Natural killer cell (primary cell): ENCODE measurements around the gene PCID2. TPM values are rescaled to one million over a fixed set of nuclear protein-coding genes. Genes with fewer than 3 reads are reported as not detected.

Experiments used
- ATAC-seq, 3 donors: fragments of 150-1000 bp in 2 of 3; fragments of 200-7000 bp in 1 of 3; cut with Tn5 transposase; 1 replicate in 1 of 3; 2 replicates in 2 of 3; pipeline ENCODE4 v1.10.0; 2021; ENCODE audit warnings: mild to moderate bottlenecking in 2 of 3, moderate library complexity in 2 of 3
- DNase-seq, 2 donors: peaks; one replicate each; pipeline versions ENCODE4 v3.0.0 to v3.0.0-alpha.2; 2013 to 2021; ENCODE audit warnings: mixed read lengths in 1 of 2
- H3K27ac ChIP-seq: one replicate; pipeline ENCODE4 v1.5.1; 2013; ENCODE audit warnings: mild to moderate bottlenecking, low read length
- H3K27me3 ChIP-seq: one replicate; pipeline ENCODE4 v1.6.1; 2013; ENCODE audit warnings: low read length; ENCODE audit not compliant: control insufficient read depth, insufficient read depth
- H3K36me3 ChIP-seq: one replicate; pipeline ENCODE4 v1.6.1; 2013; ENCODE audit warnings: low read length; ENCODE audit not compliant: control insufficient read depth, insufficient read depth
- H3K4me1 ChIP-seq: one replicate; pipeline ENCODE4 v1.6.1; 2013; ENCODE audit warnings: low read length; ENCODE audit not compliant: control insufficient read depth, insufficient read depth
- H3K4me3 ChIP-seq: one replicate; pipeline ENCODE4 v1.5.1; 2013; ENCODE audit warnings: low read length
- H3K9me3 ChIP-seq: one replicate; pipeline ENCODE4 v1.6.1; 2013; ENCODE audit warnings: low read length; ENCODE audit not compliant: control insufficient read depth, insufficient read depth
- H3K27ac Mint-ChIP-seq, 2 donors: one replicate each; pipeline ENCODE4 v1.8.0; 2022; ENCODE audit warnings: mild to moderate bottlenecking in 2 of 2, mixed read lengths in 2 of 2, moderate library complexity in 1 of 2
- H3K27me3 Mint-ChIP-seq, 2 donors: one replicate each; pipeline ENCODE4 v1.8.0; 2022; ENCODE audit warnings: low read depth in 2 of 2, mixed read lengths in 2 of 2
- H3K36me3 Mint-ChIP-seq: one replicate; pipeline ENCODE4 v1.8.0; 2022; ENCODE audit warnings: mixed read lengths
- H3K4me1 Mint-ChIP-seq, 2 donors: one replicate each; pipeline ENCODE4 v1.8.0; 2022; ENCODE audit warnings: mixed read lengths in 2 of 2
- H3K4me3 Mint-ChIP-seq: one replicate; pipeline ENCODE4 v1.8.0; 2022; ENCODE audit warnings: mild to moderate bottlenecking, moderate library complexity, mixed read lengths
- H3K9me3 Mint-ChIP-seq, 2 donors: one replicate each; pipeline ENCODE4 v1.8.0; 2022; ENCODE audit warnings: mixed read lengths in 2 of 2
- CTCF ChIP-seq: fragments of 200-600 bp; IDR thresholded peaks from one replicate; pipeline ENCODE4 v1.8.0; 2022; ENCODE audit warnings: antibody characterized with exemption
- WGBS: methylation state at CpG from one replicate; pipeline ENCODE4 v1.1.7; 2013; ENCODE audit warnings: missing lambda C conversion rate; ENCODE audit not compliant: insufficient coverage; 5-methylcytosine and 5-hydroxymethylcytosine counted together
- intact Hi-C: fragments of 100-400 bp; cut with micrococcal nuclease; formaldehyde crosslinking; loops from one replicate; pipeline ENCODE4 v1.14.2; 2022
- total RNA-seq, 4 donors: library from RNA; stranded (reverse); fragments of 120-200 nt in 1 of 4; gene quantifications; one replicate each; pipeline versions ENCODE4 v1.2.3 to v1.2.4, GENCODE V29; 2013 to 2022

PCID2 gene
- total RNA-seq, 3 donors from 2014 or later (not counting 1 experiment from before 2014, with no cell fraction given): 26.4 to 68.9 (median 42.3) TPM

GRCh38 chr13:113202912-113203311 lies 5.6 kb downstream of the PCID2 start:
- H3K9me3 Mint-ChIP-seq: no peaks in the 10 kb centered on the region
- ATAC-seq: no peak
- no peak overlapping the region for H3K4me3 Mint-ChIP-seq
- Histone ChIP-seq H3K9me3 (no peaks in the 10 kb centered on the region), H3K4me3 (no peak overlapping the region), H3K27me3 (no peaks in the 10 kb centered on the region), H3K4me1 (peaks cover 21% of the 10 kb centered on the region), H3K27ac (no peak overlapping the region), H3K36me3 (peaks cover 23% of the 10 kb centered on the region)
- H3K27ac Mint-ChIP-seq: no peak overlapping the region
- 91% methylated on average over 4 of the region's 4 CpGs for WGBS
- H3K27me3 Mint-ChIP-seq: no peaks in the 10 kb centered on the region
- peaks cover 2% of the 10 kb centered on the region for H3K36me3 Mint-ChIP-seq
- no peak for TF ChIP-seq CTCF
- DNase-seq: no peak
- peaks cover 44 to 48% of the 10 kb centered on the region in 2 donors for H3K4me1 Mint-ChIP-seq
- intact Hi-C loops: no loop called here

GRCh38 chr13:113201815-113202214 lies 6.7 kb downstream of the PCID2 start:
- H3K27me3 Mint-ChIP-seq: no peaks in the 10 kb centered on the region
- H3K4me1 ChIP-seq: peaks cover 16% of the 10 kb centered on the region
- peaks cover 13% of the 10 kb centered on the region for H3K36me3 Mint-ChIP-seq
- no peak overlapping the region for H3K4me3 Mint-ChIP-seq
- no peak overlapping the region for H3K4me3 ChIP-seq
- WGBS: 100% methylated on average over 1 of the region's 2 CpGs
- intact Hi-C loops: no loop called here
- no peaks in the 10 kb centered on the region for H3K9me3 Mint-ChIP-seq
- H3K27me3 ChIP-seq: no peaks in the 10 kb centered on the region
- no peaks in the 10 kb centered on the region for H3K9me3 ChIP-seq
- ATAC-seq (no peak), DNase-seq (no peak)
- no peak for TF ChIP-seq CTCF
- H3K4me1 Mint-ChIP-seq: peaks cover 34 to 37% of the 10 kb centered on the region in 2 donors
- H3K27ac ChIP-seq: no peak overlapping the region
- no peak overlapping the region for H3K27ac Mint-ChIP-seq
- peaks cover 34% of the 10 kb centered on the region for H3K36me3 ChIP-seq

- Histone ChIP-seq H3K4me3 (no peak overlapping the region), H3K9me3 (no peaks in the 10 kb centered on the region), H3K27me3 (no peaks in the 10 kb centered on the region), H3K36me3 (peaks cover 70% of the 10 kb centered on the region), H3K27ac (no peak overlapping the region), H3K4me1 (no peaks in the 10 kb centered on the region)
- no peaks in the 10 kb centered on the region for H3K27me3 Mint-ChIP-seq
- no peaks in the 10 kb centered on the region for H3K9me3 Mint-ChIP-seq
- DNase-seq: no peak
- H3K4me3 Mint-ChIP-seq: no peak overlapping the region
- H3K27ac Mint-ChIP-seq: no peak overlapping the region
- WGBS: 98% methylated on average over 9 of the region's 9 CpGs
- H3K4me1 Mint-ChIP-seq: peaks cover 2% of the 10 kb centered on the region in 2 donors
- peaks cover 24% of the 10 kb centered on the region for H3K36me3 Mint-ChIP-seq
- intact Hi-C loops: no loop called here
- no peak for ATAC-seq
- no peak for TF ChIP-seq CTCF
Measured at GRCh38 chr13:113196970-113197737, 11.3 kb downstream of the PCID2 start.

- H3K36me3 Mint-ChIP-seq: peaks cover 24% of the 10 kb centered on the region
- WGBS: 97% methylated on average over 5 of the region's 6 CpGs
- H3K4me3 Mint-ChIP-seq: no peak overlapping the region
- Histone ChIP-seq H3K27ac (no peak overlapping the region), H3K9me3 (no peaks in the 10 kb centered on the region), H3K4me3 (no peak overlapping the region), H3K36me3 (peaks cover 83% of the 10 kb centered on the region), H3K27me3 (no peaks in the 10 kb centered on the region), H3K4me1 (no peaks in the 10 kb centered on the region)
- intact Hi-C loops: no loop called here
- H3K27ac Mint-ChIP-seq: no peak overlapping the region
- TF ChIP-seq CTCF: no peak
- no peaks in the 10 kb centered on the region for H3K9me3 Mint-ChIP-seq
- ATAC-seq: no peak
- no peaks in the 10 kb centered on the region for H3K27me3 Mint-ChIP-seq
- DNase-seq: no peak
- H3K4me1 Mint-ChIP-seq: no peaks in the 10 kb centered on the region
Measured at GRCh38 chr13:113195360-113195759, 13.1 kb downstream of the PCID2 start.
